DND-41 (cell line): ENCODE measurements around the gene DHX58.

Experiments
- CTCF ChIP-seq: IDR thresholded peaks from 2 replicates; pipeline ENCODE4 v1.5.1; 2012; ENCODE audit warnings: borderline replicate concordance, low read length, moderate library complexity, mild to moderate bottlenecking; ENCODE audit not compliant: poor library complexity, severe bottlenecking; ENCODE audit errors: extremely low read depth
- EZH2 ChIP-seq: IDR thresholded peaks from 3 replicates; pipeline ENCODE4 v1.6.1; 2012; ENCODE audit warnings: borderline replicate concordance, low read depth, mild to moderate bottlenecking, moderate library complexity, low read length, inconsistent platforms; ENCODE audit not compliant: severe bottlenecking

DNA sequence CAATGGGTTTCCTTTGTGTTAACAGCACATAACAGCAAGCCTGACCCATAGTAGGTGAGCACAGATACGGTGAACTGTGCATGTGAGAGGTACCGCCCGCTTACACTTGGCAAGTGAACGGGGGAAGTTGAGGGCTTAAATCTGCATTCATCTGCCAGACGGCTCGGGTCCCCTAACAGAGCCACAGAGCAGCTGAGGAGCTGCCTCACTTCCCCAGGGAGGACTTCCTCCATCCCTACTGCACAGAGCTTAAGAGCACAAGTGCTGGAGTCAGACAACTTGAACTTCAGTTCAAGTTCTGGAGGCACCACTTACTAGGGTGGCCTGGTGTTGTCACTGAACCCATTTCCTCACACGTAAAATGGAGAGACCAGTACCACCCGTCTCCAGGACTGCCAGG, 28.9 kb upstream of the DHX58 start:
- TF ChIP-seq CTCF, result no peak
- TF ChIP-seq EZH2, result no peak
